ENCODE measurements around the gene POLE. TPM values are rescaled to one million over a fixed set of nuclear protein-coding genes. Genes with fewer than 3 reads are reported as not detected.
A peak's percentile ranks its signal among the peaks of the same experiment; 100 is the strongest.

Gene POLE
- total and polyA plus RNA-seq, 2 of the 4 experiments (the other 2 are of a cell fraction) = 17.2 to 20.7 TPM

DNA sequence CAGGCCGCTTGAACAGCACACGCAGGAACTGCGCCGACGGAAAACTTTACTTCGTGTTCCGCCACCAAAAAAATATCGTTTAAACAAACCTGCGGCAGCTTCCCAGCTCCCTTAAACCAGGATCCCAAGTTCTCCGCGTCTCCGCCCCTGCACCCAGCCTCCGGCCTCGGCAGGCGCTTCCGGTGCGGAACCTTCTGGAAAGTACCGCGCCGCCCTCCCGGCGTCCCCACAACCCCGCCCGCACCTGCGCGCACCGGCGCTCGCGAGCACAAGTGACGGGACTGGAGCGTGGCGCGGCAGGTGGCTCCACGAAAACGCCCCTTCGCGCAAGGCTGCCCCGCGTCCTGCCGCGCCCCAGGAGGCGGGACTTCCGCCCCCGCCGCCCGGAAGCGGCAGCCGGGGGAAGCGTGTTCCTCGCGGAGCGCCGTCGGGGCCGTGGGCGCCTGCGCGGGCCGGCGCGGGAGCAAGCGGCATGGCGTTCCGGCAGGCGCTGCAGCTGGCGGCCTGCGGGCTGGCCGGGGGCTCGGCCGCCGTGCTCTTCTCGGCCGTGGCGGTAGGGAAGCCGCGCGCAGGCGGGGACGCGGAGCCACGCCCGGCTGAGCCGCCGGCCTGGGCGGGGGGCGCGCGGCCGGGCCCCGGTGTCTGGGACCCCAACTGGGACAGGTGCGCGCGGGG is 23.4 kb upstream of the POLE start, which contains the start of gene PGAM5:
PGAM5 (plus strand) TSS at position 438 of the 675 bp plus-strand sequence; CDS start at position 473, 35 bp downstream.
- H3K27me3 ChIP-seq (ENCODE audit: control insufficient read depth, insufficient read depth, low read length) = no peaks in the 10 kb centered on the region
- H4K20me1 ChIP-seq (ENCODE audit: insufficient read depth, low read length) = peaks cover 11% of the 10 kb centered on the region
- H3K23ac ChIP-seq (ENCODE audit: low read depth, low read length) = peak within 1 kb of the TSS; percentile 72
- H2AK5ac ChIP-seq (ENCODE audit: low read depth, low read length) = peak within 1 kb of the TSS; percentile 64
- no peak within 1 kb of the TSS for H2BK15ac ChIP-seq (ENCODE audit: low read depth, low read length)
- dilution Hi-C loops (cut with HindIII; ENCODE audit: low sequenced_read_pairs, unreplicated experiment) = no loop called here
- in situ Hi-C loops (cut with MboI; ENCODE audit: low sequenced_read_pairs) = no loop called here
- no TSS peak for BruUV-seq (replicated peaks)
- no peak within 1 kb of the TSS for H2BK20ac ChIP-seq (ENCODE audit: low read depth, low read length)
- CTCF ChIA-PET = no interaction called here
- peak within 1 kb of the TSS; percentile 55; the same call in 1 of the 2 replicates for H2BK120ac ChIP-seq (ENCODE audit: low read depth, low read length)
- 0 out of 2 replicates have a peak, but pooled peaks cover 2% of the 10 kb centered on the region for H3K4me1 ChIP-seq (ENCODE audit: control insufficient read depth, insufficient read depth, low read length)
- peak within 1 kb of the TSS; percentile 72 for H3K14ac ChIP-seq (replicated peaks; ENCODE audit: low read depth, low read length)
- H3K27ac ChIP-seq (ENCODE audit: insufficient read depth, low read length) = peak within 1 kb of the TSS; percentile 81
- H2AK9ac ChIP-seq (replicated peaks; ENCODE audit: low read depth, low read length, poor library complexity) = peak within 1 kb of the TSS; percentile 86
- no peaks in the 10 kb centered on the region; the same call in 1 of the 2 replicates for H3K9me1 ChIP-seq (ENCODE audit: insufficient read depth, low read length)
- H3K36me3 ChIP-seq (ENCODE audit: control insufficient read depth, insufficient read depth, low read length) = peaks cover 7% of the 10 kb centered on the region
- H3K18ac ChIP-seq (ENCODE audit: low read depth, low read length) = no peak within 1 kb of the TSS
- H3K79me1 ChIP-seq (ENCODE audit: low read depth in 1 of 2, low read length in 2 of 2) = peaks cover 15 to 50% of the 10 kb centered on the region in 2 experiments
- H2BK5ac ChIP-seq (ENCODE audit: low read depth, low read length, poor library complexity, severe bottlenecking) = peak within 1 kb of the TSS; percentile 72
- H4K91ac ChIP-seq (ENCODE audit: insufficient read depth, low read depth, low read length) = peak within 1 kb of the TSS; percentile 3
- DNase-seq (peak; percentile 70), ATAC-seq (ENCODE audit: low read depth) (peak; percentile 93)
- peak within 1 kb of the TSS; percentile 68 for H4K5ac ChIP-seq (ENCODE audit: low read depth, low read length)
- H4K8ac ChIP-seq (ENCODE audit: low read depth in 2 of 2, low read length in 2 of 2) = peak within 1 kb of the TSS; percentile 73 to 90; a peak in 3 of 4 replicates
- WGBS, 2 experiments (ENCODE audit: extremely low coverage in 2 of 2, insufficient read length in 1 of 2) = 1% methylated on average over 54 of the region's 94 CpGs; no CpG with 5 or more reads in 1 of the 2 experiments
- peak within 1 kb of the TSS; percentile 71 for H3K4ac ChIP-seq (ENCODE audit: low read depth, low read length)
- no peaks in the 10 kb centered on the region for H3K9me3 ChIP-seq (ENCODE audit: control insufficient read depth, insufficient read depth, low read length)
- POLR2A ChIA-PET (ENCODE audit: unreplicated experiment) = no interaction called here
- H3K9ac ChIP-seq (ENCODE audit: low read depth, low read length) = peak within 1 kb of the TSS; percentile 93
- H3K4me2 ChIP-seq (ENCODE audit: low read depth, low read length) = peak within 1 kb of the TSS; percentile 92
- H2AFZ ChIP-seq (replicated peaks; ENCODE audit: low read length, poor library complexity) = peak within 1 kb of the TSS; percentile 96
- intact Hi-C loops (cut with micrococcal nuclease) = no loop called here
- peak within 1 kb of the TSS; percentile 33; the same call in 1 of the 2 replicates for H3K56ac ChIP-seq (ENCODE audit: extremely low read depth, insufficient read depth, low read length)
- peak within 1 kb of the TSS; percentile 92 for H3K4me3 ChIP-seq (ENCODE audit: insufficient read depth, low read depth, low read length)
- TF ChIP-seq CHD1 (IDR thresholded peaks at IDR 0.05; ENCODE audit: low read depth, low read length) (no peak), ELK1 (IDR thresholded peaks at IDR 0.05; ENCODE audit: borderline replicate concordance, low read depth, low read length) (no peak), CEBPB (IDR thresholded peaks at IDR 0.05; ENCODE audit: low read depth, low read length) (no peak), NFE2L2 (IDR thresholded peaks at IDR 0.05; ENCODE audit: low read depth, low read length) (no peak), RAD21 (IDR thresholded peaks at IDR 0.05; ENCODE audit: low read length) (no peak), BHLHE40 (IDR thresholded peaks at IDR 0.05; ENCODE audit: low read depth, low read length) (no peak), RFX5 (IDR thresholded peaks at IDR 0.05; ENCODE audit: low read depth, low read length) (no peak), USF2 (IDR thresholded peaks at IDR 0.05; ENCODE audit: low read depth, low read length) (0 out of 2 replicates have a peak, but pooled peaks have one; percentile 9), FOS (IDR thresholded peaks at IDR 0.05; ENCODE audit: low read depth, low read length) (peak; percentile 5; the same call in 1 of the 2 replicates), SMC3 (IDR thresholded peaks at IDR 0.05; ENCODE audit: low read depth, low read length) (no peak), MAZ (IDR thresholded peaks at IDR 0.05; ENCODE audit: borderline replicate concordance, low read depth, low read length) (peak; percentile 62; the same call in 1 of the 2 replicates), POLR2A (IDR thresholded peaks at IDR 0.05; ENCODE audit: low read depth, low read length) (0 out of 2 replicates have a peak, but pooled peaks have one; percentile 52), RCOR1 (IDR thresholded peaks at IDR 0.05; ENCODE audit: insufficient replicate concordance, low read length) (no peak), MAFK (IDR thresholded peaks at IDR 0.05; ENCODE audit: low read depth, low read length) (no peak)
- TF ChIP-seq, protein P1, sequence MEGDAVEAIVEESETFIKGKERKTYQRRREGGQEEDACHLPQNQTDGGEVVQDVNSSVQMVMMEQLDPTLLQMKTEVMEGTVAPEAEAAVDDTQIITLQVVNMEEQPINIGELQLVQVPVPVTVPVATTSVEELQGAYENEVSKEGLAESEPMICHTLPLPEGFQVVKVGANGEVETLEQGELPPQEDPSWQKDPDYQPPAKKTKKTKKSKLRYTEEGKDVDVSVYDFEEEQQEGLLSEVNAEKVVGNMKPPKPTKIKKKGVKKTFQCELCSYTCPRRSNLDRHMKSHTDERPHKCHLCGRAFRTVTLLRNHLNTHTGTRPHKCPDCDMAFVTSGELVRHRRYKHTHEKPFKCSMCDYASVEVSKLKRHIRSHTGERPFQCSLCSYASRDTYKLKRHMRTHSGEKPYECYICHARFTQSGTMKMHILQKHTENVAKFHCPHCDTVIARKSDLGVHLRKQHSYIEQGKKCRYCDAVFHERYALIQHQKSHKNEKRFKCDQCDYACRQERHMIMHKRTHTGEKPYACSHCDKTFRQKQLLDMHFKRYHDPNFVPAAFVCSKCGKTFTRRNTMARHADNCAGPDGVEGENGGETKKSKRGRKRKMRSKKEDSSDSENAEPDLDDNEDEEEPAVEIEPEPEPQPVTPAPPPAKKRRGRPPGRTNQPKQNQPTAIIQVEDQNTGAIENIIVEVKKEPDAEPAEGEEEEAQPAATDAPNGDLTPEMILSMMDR (conservative IDR thresholded peaks at IDR 0.05; ENCODE audit: low read depth, low read length) = no peak

Measured in IMR-90 (cell line).